K562 (cell line): Measurements from ENCODE around the gene IFI27L1.

Source experiments
- CTCF ChIP-seq, 3 experiments: IDR thresholded peaks in 2 of 3; conservative IDR thresholded peaks in 1 of 3; 2 replicates each; pipeline ENCODE4 v1.5.1; 2011 to 2012; ENCODE audit warnings: low read length in 3 of 3, mild to moderate bottlenecking in 3 of 3, control low read depth in 2 of 3, improper control_type of control experiment in 1 of 3, inconsistent platforms in 1 of 3, low read depth in 1 of 3, mixed read lengths in 1 of 3, moderate library complexity in 1 of 3; ENCODE audit not compliant: insufficient read depth in 2 of 3
- E2F8 ChIP-seq: fragments of 450-650 bp; IDR thresholded peaks from 2 replicates; pipeline ENCODE4 v1.7.1; 2018; ENCODE audit warnings: mild to moderate bottlenecking, low read depth; ENCODE audit not compliant: partially characterized antibody
- EP300 ChIP-seq: IDR thresholded peaks from 2 replicates; pipeline ENCODE4 v1.6.1; 2012; ENCODE audit warnings: low read length, improper control_type of control experiment
- FOS ChIP-seq: IDR thresholded peaks from 3 replicates; pipeline ENCODE4 v1.6.1; 2011; ENCODE audit not compliant: insufficient read length; ENCODE audit errors: extremely low read depth
- KDM1A ChIP-seq, 2 experiments: fragments of 450-650 bp; IDR thresholded peaks; 2 replicates each; pipeline ENCODE4 v1.6.1; 2016; ENCODE audit warnings: mild to moderate bottlenecking in 2 of 2
- MAX ChIP-seq: sonication (generic); formaldehyde crosslinking; IDR thresholded peaks from 2 replicates; pipeline ENCODE4 v1.9.0; 2022; ENCODE audit warnings: mild to moderate bottlenecking, missing genetic modification reagents
- POLR2AphosphoS5 ChIP-seq: IDR thresholded peaks from 2 replicates; pipeline ENCODE4 v1.6.1; 2011; ENCODE audit warnings: mild to moderate bottlenecking, low read depth, low read length, moderate library complexity; ENCODE audit not compliant: control insufficient read depth, insufficient read depth
- REST ChIP-seq, 2 experiments: fragments of 450-650 bp; formaldehyde crosslinking in 1 of 2; IDR thresholded peaks; 2 replicates each; pipeline versions ENCODE4 v1.4.0 to v1.6.1; 2014 to 2020; ENCODE audit warnings: mild to moderate bottlenecking in 2 of 2, borderline replicate concordance in 1 of 2, low read depth in 1 of 2
- SMC3 ChIP-seq: conservative IDR thresholded peaks from 2 replicates; pipeline ENCODE4 v1.6.1; 2011; ENCODE audit warnings: low read depth, low read length, improper control_type of control experiment; ENCODE audit not compliant: insufficient read depth
- ZNF280B ChIP-seq: fragments of 250-450 bp; sonication (Bioruptor Pico); IDR thresholded peaks from 2 replicates; pipeline ENCODE4 v1.5.1; 2021; ENCODE audit warnings: mild to moderate bottlenecking

- TF ChIP-seq KDM1A (IDR thresholded peaks at IDR 0.05) = no peak
- TF ChIP-seq FOS = no peak
- TF ChIP-seq POLR2AphosphoS5 = no peak
- TF ChIP-seq REST (IDR thresholded peaks at IDR 0.05; ENCODE audit: borderline replicate concordance) = no peak
- no peak for TF ChIP-seq REST (CRISPR knock-in tag; IDR thresholded peaks at IDR 0.05; ENCODE audit: low read depth)
- TF ChIP-seq EP300 = no peak
- TF ChIP-seq ZNF280B = no peak
- no peak for TF ChIP-seq SMC3
- TF ChIP-seq E2F8 = no peak
- no peak for TF ChIP-seq CTCF (IDR thresholded peaks at IDR 0.05 in 2 of 3, conservative IDR thresholded peaks at IDR 0.05 in 1 of 3; ENCODE audit: insufficient read depth in 2 of 3, low read depth in 1 of 3, low read length in 3 of 3)
- no peak for TF ChIP-seq MAX
Measured at GRCh38 chr14:94075008-94075407, 6.1 kb upstream of the IFI27L1 start.
